ES-I3 (cell line): ENCODE measurements around the gene KCNA3.

ENCODE experiments used
- H3K36me3 ChIP-seq: 2 replicates; pipeline ENCODE4 v1.6.1; 2013; ENCODE audit warnings: mild to moderate bottlenecking, low read length, control low read depth, moderate library complexity; ENCODE audit not compliant: insufficient read depth
- H3K4me1 ChIP-seq: 2 replicates; pipeline ENCODE4 v1.6.1; 2013; ENCODE audit warnings: mild to moderate bottlenecking, control low read depth, low read length; ENCODE audit not compliant: insufficient read depth
- H3K9ac ChIP-seq: 2 replicates; pipeline ENCODE4 v1.6.1; 2013; ENCODE audit warnings: low read depth, mild to moderate bottlenecking, low read length, moderate library complexity
- H3K9me3 ChIP-seq: 2 replicates; pipeline ENCODE4 v1.6.1; 2013; ENCODE audit warnings: mild to moderate bottlenecking, low read length, moderate library complexity; ENCODE audit not compliant: control insufficient read depth, insufficient read depth

The KCNA3 gene

GRCh38 chr1:110674337-110675059, at the start of gene KCNA3:
Gene KCNA3, minus strand, starts transcription at chr1:110674940. Its CDS starts 131 bp downstream, at chr1:110674809.
- no peaks in the 10 kb centered on the region for H3K9me3 ChIP-seq
- peaks cover 3% of the 10 kb centered on the region; the same call in 1 of the 2 replicates for H3K4me1 ChIP-seq
- H3K36me3 ChIP-seq: no peaks in the 10 kb centered on the region
- H3K9ac ChIP-seq: peak within 1 kb of the TSS; percentile 58

DNA sequence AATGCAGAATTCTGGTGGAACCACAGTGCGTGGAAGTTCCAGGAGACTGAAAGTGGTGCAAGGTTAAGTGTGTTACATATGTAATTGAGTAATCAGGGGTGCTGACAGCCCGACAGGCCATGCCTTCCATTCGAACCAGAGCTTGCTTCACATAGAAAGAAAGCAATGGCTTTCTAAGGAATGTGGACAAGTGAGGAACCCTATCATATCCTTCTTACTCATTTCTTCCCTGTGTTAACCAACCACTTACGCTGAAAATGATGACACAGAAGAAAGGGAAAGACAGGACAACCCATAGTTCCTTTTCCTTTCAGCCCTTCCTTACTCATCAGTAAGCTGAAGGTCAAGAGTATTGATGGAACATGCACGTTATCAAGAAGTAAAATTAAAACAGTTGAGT, 48.1 kb upstream of the KCNA3 start:
- Histone ChIP-seq H3K4me1 (no peaks in the 10 kb centered on the region), H3K9me3 (no peaks in the 10 kb centered on the region), H3K9ac (no peak overlapping the region), H3K36me3 (no peaks in the 10 kb centered on the region)

DNA sequence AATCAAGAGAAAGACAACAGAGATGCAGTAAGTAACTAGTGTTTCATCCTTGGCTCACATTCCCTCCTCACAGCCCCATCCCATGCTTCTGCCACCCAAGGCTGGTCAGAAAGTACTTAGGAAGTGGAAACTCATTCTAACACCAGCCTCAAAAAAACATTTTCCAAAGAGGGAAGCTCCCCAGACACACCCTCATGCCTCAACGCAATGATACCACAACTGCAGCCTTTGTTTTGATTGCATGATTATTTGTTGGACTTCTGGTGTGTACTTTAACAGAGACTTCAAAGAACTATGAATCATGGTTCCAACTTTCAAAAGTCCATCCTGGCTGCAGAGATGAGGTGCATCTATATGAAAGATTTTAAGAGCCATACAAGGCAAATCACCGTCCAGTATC, 45.2 kb upstream of the KCNA3 start:
- Histone ChIP-seq H3K9ac (no peak overlapping the region), H3K9me3 (no peaks in the 10 kb centered on the region), H3K4me1 (no peaks in the 10 kb centered on the region), H3K36me3 (no peaks in the 10 kb centered on the region)

DNA sequence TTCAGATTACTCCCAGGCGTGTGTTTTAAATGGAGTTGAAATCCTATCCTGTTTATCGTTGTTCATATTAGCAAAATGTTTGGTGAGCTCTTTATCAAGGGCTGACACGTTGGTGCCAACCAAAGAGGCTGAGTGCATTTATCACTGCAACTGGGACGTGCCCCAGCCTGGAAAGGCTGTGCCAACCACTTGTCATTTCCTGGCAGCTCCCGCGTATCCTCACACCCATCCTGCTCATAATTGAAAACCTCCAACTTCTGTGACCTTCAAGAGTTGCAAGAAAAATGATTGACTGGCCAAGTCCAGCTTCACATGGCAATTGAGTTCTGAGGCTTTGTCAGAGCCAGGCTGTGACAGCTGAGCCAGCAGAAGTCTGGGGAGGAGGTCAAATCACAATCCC, 43.7 kb upstream of the KCNA3 start:
- Histone ChIP-seq H3K9ac (no peak overlapping the region), H3K9me3 (no peaks in the 10 kb centered on the region), H3K36me3 (no peaks in the 10 kb centered on the region), H3K4me1 (no peaks in the 10 kb centered on the region)

- no peak overlapping the region for H3K9ac ChIP-seq
- no peaks in the 10 kb centered on the region for H3K9me3 ChIP-seq
- H3K4me1 ChIP-seq: no peaks in the 10 kb centered on the region
- H3K36me3 ChIP-seq: no peaks in the 10 kb centered on the region
These were observed 42.4 kb upstream of the KCNA3 start for GRCh38 chr1:110717179-110717578.

- Histone ChIP-seq H3K9ac (no peak overlapping the region), H3K36me3 (no peaks in the 10 kb centered on the region), H3K4me1 (no peaks in the 10 kb centered on the region), H3K9me3 (no peaks in the 10 kb centered on the region)
These were observed 39.7 kb upstream of the KCNA3 start for GRCh38 chr1:110714374-110714995.

DNA sequence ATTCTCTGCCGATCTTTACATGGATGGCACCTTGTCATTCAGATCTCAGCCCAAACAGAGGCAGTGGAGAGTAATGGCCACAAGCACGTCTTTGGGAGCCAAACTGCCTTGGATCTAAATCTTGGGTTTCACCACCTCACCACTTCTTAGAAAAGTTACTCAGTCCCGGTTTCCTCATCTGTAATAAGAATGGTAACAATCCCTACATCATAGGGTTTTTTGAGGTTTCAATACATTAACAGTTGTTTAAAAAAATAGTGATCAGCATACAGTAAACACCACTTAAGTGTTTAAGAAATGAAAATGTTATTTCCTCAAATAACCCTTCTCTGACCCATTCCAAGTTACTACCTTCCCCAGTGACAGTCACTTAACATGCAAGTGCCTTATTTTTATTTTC, 38.5 kb upstream of the KCNA3 start:
- Histone ChIP-seq H3K36me3 (no peaks in the 10 kb centered on the region), H3K4me1 (no peaks in the 10 kb centered on the region), H3K9me3 (no peaks in the 10 kb centered on the region), H3K9ac (no peak overlapping the region)

GRCh38 chr1:110710314-110710713, 35.6 kb upstream of the KCNA3 start:
- H3K9me3 ChIP-seq: no peaks in the 10 kb centered on the region
- H3K36me3 ChIP-seq: no peaks in the 10 kb centered on the region
- H3K9ac ChIP-seq: no peak overlapping the region
- H3K4me1 ChIP-seq: no peaks in the 10 kb centered on the region

GRCh38 chr1:110708974-110709440, 34.3 kb upstream of the KCNA3 start:
- no peaks in the 10 kb centered on the region for H3K36me3 ChIP-seq
- H3K4me1 ChIP-seq: no peaks in the 10 kb centered on the region
- no peaks in the 10 kb centered on the region for H3K9me3 ChIP-seq
- H3K9ac ChIP-seq: no peak overlapping the region

- Histone ChIP-seq H3K36me3 (no peaks in the 10 kb centered on the region), H3K4me1 (no peaks in the 10 kb centered on the region)
These were observed 32.5 kb upstream of the KCNA3 start for GRCh38 chr1:110707232-110707631.

DNA sequence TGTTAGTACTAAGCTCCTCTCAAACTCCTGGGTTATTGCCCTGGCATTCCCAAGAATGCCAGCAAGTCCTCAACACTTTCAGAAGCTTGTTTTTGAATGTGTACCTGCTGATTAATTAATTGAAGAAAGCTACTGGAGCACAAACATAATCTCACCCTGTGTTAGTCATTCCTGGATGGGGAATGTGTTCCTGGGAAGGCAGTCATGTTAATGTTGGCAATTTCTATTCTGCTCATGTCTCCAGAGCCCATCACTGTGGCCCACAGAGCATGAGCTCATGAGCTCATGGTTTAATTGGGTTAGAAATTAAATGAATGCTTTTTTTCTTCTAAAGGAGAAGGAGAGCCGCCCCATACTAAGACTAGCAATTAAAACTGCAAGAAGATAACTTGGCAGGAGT, 31.9 kb upstream of the KCNA3 start:
- H3K9me3 ChIP-seq: no peaks in the 10 kb centered on the region
- no peaks in the 10 kb centered on the region for H3K4me1 ChIP-seq
- no peaks in the 10 kb centered on the region for H3K36me3 ChIP-seq
- H3K9ac ChIP-seq: no peak overlapping the region

More at GRCh38 chr1:110707232-110707631, 32.5 kb upstream of the KCNA3 start:
- no peaks in the 10 kb centered on the region for H3K9me3 ChIP-seq
- no peak overlapping the region for H3K9ac ChIP-seq

DNA sequence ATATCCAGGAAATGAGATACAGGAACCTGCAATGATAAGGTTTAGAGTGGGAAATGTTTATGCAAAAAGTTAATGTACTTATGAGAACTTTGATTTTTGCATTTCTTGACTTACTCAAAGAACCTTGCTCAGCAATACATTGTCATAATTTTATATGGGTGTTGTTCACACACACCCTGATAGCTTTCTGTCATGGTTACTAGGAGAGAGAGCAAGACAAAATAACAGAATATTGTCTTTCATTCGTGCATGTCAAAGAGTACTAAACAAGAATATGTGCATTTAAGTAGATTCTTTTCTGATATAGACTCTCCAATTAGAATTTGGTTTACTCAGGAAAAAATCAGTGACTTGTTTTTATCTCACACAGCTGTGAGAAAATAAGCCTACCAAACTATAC, 27.5 kb upstream of the KCNA3 start:
- no peak overlapping the region for H3K9ac ChIP-seq
- H3K36me3 ChIP-seq: no peaks in the 10 kb centered on the region
- H3K9me3 ChIP-seq: no peaks in the 10 kb centered on the region

GRCh38 chr1:110700767-110701166, 26.0 kb upstream of the KCNA3 start:
- Histone ChIP-seq H3K9ac (no peak overlapping the region), H3K4me1 (no peaks in the 10 kb centered on the region), H3K36me3 (no peaks in the 10 kb centered on the region), H3K9me3 (no peaks in the 10 kb centered on the region)

More for the DNA sequence above, 27.5 kb upstream of the KCNA3 start:
- no peaks in the 10 kb centered on the region for H3K4me1 ChIP-seq

- no peaks in the 10 kb centered on the region for H3K4me1 ChIP-seq
- H3K36me3 ChIP-seq: no peaks in the 10 kb centered on the region
- H3K9ac ChIP-seq: no peak overlapping the region
- H3K9me3 ChIP-seq: no peaks in the 10 kb centered on the region
These were observed 22.9 kb upstream of the KCNA3 start for GRCh38 chr1:110697606-110698005.

GRCh38 chr1:110696818-110697217, 22.1 kb upstream of the KCNA3 start:
- Histone ChIP-seq H3K9me3 (no peaks in the 10 kb centered on the region), H3K9ac (no peak overlapping the region), H3K36me3 (no peaks in the 10 kb centered on the region), H3K4me1 (no peaks in the 10 kb centered on the region)
